GM19099 (cell line): ENCODE data around the gene RAI14.

Experiments
- POLR2A ChIP-seq: IDR thresholded peaks from 3 replicates; pipeline ENCODE4 v1.6.1; 2011; ENCODE audit warnings: low read depth; ENCODE audit not compliant: insufficient read length; ENCODE audit errors: extremely low read depth

The RAI14 gene

DNA sequence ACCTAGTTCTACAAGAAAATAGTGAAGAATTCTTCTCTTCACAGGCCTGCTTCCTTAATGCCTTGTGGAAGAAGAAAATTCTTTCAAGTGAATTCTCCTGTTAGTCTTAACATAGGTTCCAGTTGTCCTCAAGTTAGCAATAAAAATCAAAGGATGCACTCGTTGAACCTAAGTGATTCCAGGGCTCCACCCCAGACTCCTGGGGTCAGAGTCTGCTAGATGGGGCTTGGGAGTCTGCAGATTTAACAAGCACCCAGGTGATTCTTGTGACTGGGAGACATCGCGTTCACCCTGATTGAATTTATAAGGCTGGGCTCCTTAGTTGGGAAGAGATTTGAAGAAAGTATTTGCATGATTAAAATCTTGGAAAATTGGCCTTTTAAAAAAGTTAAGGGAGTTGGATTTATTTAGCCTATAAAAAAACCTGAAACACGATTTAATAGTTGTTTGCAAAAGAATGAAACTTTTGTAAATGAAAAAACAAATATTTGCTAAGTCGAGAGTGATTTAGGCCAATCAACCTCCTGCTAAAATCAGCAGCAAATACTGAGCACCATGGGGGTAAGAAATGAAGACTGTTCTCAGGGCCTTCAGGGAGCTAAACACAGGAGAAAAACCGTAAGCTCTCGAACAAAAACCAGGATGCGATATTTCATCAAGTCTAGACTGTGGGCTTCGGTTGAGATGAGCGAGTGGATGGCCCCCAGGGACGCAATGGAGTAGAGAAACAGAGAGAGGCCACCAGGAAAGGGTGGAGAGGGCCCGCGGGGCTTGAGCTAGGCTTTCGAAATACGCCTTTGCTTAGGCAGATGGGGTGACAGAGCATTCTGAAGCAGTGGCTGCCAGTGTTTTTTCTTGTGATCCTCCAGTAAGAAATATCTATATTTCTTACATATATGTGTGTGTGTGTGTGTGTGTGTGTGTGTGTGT lies 95.9 kb downstream of the RAI14 start:
- no peak for TF ChIP-seq POLR2A

DNA sequence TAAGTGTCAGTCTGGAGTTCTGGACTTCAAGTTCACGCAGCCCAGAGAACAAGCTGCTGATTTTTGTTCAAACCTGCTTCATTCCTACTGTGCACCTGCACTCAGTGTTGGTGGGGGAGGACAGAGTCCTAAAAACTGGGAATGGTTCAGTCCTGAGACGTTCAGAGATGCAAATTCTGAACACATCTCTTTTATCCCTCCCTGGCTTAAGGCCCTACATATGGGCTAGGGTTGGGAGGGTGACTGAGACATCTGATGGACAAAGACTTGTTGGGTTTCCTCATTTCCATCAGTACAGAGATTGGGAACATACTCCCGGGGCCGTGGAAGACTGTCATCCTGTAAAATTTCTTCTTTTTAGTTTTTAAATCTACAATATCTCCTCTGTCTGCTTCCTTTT lies 99.8 kb downstream of the RAI14 start:
- no peak for TF ChIP-seq POLR2A

DNA sequence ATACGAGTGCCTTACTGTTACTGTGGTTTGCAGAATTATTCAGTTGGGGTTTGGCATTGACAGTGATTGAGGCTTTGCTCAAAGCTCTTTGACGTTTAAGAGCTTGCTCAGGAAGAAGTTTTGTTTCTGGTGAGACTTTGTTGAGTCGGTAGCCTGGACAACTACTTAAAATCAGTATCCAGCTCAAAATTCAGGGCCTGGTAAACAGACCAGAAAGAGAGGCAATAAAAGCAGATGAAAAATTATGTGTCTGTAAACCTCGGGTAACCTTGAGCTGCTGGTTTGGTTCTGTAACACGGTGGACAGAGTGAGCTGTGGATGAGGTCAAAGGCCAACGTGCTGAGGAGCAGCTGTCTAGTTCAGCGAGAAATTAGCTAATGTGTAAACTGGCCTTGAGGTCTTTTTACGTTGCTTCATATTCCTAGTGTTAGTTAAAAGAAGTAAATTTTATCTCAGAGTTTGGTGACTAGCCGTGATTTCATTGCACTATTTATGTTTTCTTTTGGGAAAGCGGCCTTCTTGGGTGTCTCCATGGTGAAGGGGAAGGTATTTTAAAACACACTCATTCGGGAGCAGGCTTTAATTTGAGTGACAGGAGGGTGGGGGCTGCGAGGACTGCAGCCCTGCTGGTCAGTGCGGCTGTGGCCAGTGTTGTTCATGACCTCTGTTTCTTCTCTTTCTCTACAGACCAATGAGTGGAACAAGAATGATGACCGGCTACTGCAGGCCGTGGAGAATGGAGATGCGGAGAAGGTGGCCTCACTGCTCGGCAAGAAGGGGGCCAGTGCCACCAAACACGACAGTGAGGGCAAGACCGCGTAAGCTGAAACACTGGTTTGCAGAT lies 100.9 kb downstream of the RAI14 start:
- no peak for TF ChIP-seq POLR2A

DNA sequence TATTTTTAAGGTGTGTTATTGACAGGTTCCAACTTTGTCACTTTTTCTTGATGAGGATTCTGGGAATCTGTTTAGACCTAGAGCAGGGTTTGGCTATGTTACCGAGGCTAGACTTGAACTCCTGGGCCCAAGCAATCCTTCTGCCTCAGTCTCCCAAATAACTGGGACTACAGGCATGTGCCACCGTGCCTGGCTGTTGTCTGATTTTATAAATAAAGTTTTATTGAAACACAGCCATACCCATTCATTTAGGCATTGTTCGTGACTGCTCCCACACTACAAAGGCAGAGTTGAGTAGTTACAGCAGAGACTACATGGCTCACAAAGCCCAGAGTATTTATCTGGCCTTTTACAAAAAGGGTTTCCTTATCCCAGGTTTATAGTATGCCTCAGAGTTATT lies 102.4 kb downstream of the RAI14 start:
- no peak for TF ChIP-seq POLR2A

- no peak for TF ChIP-seq POLR2A
Observed at GRCh38 chr5:34765662-34766061, 109.5 kb downstream of the RAI14 start.

DNA sequence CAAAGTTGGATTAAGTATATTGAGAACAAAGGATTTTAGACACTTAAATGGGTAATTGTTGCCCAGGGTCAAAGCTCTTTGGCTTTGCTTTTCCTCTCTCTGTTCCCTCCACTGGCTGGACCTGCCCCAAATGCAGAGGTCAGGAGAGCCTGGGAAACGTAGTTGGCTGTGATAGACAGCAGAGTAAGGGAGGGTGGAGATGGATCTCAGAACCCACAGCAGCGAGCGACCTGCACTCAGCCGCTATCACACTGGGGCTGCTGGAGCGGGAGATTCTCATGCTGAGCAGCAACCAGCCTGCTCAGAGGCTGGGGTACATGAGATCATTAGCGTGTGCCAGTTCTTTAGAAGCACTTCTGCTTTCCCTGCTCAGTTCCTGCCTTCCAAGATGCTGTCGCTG lies 111.1 kb downstream of the RAI14 start:
- no peak for TF ChIP-seq POLR2A

DNA sequence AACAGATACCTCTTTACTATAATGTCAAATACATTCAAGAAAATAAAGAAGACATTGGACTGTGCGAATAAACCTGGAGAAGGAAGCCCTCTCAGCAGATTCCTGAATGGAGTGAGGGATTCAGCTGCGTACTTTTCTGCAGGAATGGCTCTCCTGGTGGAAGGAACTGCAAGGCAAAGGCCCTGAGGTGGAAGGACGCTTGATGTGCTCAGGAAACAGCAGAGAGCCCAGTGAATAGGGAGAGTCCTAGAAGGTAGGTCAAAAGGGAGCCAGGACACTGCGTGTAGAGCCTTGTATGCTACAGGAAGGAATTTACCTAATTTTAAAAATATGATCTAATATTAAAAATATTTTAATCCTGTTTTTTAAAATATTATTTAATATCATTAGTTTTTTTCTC lies 114.4 kb downstream of the RAI14 start:
- TF ChIP-seq POLR2A = no peak

DNA sequence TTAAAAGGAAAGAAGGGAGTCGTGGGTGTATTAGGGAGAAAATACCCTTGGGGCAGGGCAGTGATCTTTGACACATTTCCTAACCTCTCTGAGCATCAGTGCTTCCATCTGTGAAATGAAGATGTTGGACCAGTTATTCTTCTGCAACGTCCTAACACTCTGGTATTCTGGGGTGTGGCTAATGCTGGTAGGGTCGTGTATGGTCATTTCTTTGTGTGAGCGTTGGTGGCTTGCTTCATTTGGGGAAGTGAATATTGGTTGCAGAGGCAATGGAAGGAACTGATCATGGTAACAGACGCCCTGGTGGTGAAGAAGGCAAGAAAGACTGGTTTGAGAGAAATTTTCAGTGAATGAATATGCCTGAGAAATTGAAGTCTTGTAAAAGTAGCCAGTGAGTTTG lies 114.9 kb downstream of the RAI14 start:
- TF ChIP-seq POLR2A = no peak

DNA sequence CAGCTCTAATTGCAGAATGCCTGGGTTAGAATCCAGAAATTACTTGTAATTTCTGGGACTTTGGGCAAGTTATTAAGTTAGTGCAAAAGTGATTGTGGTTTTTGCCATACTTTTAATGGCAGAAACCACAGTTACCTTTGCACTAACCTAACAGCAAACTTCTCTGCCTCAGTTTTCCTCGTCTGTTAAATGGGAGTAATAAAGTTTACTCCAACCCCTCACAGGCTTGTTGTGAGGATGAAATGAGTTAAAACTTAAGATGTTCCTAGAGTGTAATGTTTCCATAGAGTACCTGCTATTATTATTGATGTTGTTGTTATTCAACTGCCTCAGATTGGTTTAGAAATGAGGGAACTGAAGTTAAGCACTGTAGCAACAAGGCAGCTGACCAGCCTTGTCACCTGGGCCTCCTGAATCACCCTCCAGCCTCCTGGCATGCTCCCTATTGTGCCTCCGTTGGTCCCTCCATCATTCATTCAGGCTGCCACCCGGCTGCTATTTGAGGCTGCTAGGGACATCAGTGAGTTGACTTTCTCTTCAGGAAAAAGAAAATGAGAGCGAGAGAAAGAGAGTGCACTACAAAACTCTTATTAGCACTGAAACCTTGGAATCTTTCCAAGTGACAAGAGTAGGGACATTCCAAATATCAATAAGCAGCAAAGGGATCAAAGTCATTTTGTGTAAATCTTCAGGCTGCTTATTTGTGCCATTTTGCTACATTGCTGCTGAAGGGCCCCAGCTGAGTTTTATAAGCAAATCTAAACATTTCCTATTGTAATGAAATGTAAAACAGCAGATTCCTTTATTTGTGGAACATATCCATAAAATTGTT lies 116.4 kb downstream of the RAI14 start:
- no peak for TF ChIP-seq POLR2A

- TF ChIP-seq POLR2A = no peak
Observed at GRCh38 chr5:34774139-34774538, 118.0 kb downstream of the RAI14 start.

- TF ChIP-seq POLR2A = no peak
Observed at GRCh38 chr5:34775886-34776285, 119.8 kb downstream of the RAI14 start.

DNA sequence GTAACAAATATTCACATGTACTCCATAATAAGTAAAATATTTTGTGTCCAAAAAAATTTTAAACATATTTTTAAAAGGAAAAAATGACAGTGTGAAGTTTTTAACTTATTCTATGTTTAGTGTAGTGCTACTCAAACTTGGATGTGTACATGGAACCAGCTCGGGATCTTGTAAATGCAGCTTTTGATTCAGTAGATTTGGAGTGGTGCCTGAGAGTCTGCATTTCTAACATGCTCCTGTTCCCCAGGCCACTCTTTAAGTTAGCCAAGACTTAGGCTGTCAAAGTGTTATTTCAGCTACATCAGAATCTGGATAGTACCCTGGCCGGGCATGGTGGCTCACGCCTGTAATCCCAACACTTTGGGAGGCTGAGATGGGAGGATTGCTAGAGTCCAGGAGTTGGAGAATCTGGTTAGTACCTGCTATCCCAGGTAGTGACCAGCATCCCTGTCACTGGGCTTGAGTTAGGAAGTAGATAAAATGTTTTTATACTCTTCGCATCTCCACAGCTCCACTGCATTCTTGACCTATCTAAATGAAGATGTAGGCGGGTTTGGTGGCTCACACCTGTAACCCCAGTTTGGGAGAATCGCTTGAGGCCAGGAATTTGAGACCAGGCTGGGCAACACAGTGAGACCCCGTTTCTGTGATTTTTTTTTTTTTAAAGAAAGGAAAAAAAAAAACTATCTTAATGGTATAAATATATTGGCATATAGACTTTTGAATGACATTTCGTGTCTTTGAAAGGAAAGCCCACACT lies 122.1 kb downstream of the RAI14 start:
- TF ChIP-seq POLR2A = no peak

- no peak for TF ChIP-seq POLR2A
Observed at GRCh38 chr5:34787035-34787434, 130.9 kb downstream of the RAI14 start.

DNA sequence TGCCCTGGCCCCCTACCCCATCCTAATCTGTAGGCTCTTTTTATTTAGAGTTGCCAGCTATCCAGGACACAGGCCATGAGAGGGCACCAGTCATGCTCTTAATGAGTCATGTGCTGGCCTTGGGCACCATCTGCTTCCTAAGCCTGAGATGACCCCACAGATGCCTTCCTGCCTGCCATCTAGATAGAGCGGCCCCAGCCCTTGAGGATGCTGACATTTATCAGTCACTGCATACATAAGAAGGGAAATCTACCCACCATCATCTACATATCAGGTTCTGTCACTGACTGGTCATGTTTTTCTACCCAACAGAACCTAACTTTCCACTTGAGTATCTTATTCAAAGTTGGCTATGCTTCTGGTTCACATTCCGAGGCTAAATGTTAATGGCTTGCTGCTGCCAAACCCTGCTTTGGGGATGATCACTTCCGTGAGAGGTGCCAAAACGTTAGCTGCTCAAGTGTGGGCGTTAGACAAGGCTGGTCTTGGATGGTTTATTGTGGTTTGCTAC lies 132.9 kb downstream of the RAI14 start:
- TF ChIP-seq POLR2A = no peak
